Smooth muscle cell (in vitro differentiated cells): Measurements from ENCODE around the gene CGNL1. TPM values are rescaled to one million over a fixed set of nuclear protein-coding genes. Genes with fewer than 3 reads are reported as not detected.
A peak's percentile ranks its signal among the peaks of the same experiment; 100 is the strongest.

Source experiments
- DNase-seq: peaks from one replicate; lab custom pipeline; 2025; ENCODE audit not compliant: unreplicated experiment; lab: John Stamatoyannopoulos, UW
- H2AFZ ChIP-seq: fragments of 200-600 bp; sonication (generic); 2 replicates; pipeline ENCODE4 v1.6.0; 2016; ENCODE audit warnings: antibody characterized with exemption, low read depth, mild to moderate bottlenecking
- H3F3A ChIP-seq: fragments of 200-600 bp; sonication (generic); 2 replicates; pipeline ENCODE4 v1.6.0; 2017; ENCODE audit warnings: antibody characterized with exemption, low read depth
- H3K27ac ChIP-seq: fragments of 200-600 bp; sonication (generic); 2 replicates; pipeline ENCODE4 v1.5.1; 2016; ENCODE audit warnings: low read depth, mild to moderate bottlenecking
- H3K27me3 ChIP-seq: fragments of 200-600 bp; sonication (generic); 2 replicates; pipeline ENCODE4 v1.6.1; 2016; ENCODE audit warnings: low read depth, mild to moderate bottlenecking
- H3K36me3 ChIP-seq: fragments of 200-600 bp; sonication (generic); 2 replicates; pipeline ENCODE4 v1.5.1; 2016; ENCODE audit warnings: low read depth
- H3K4me1 ChIP-seq: fragments of 200-600 bp; sonication (generic); 2 replicates; pipeline ENCODE4 v1.5.1; 2016; ENCODE audit warnings: low read depth
- H3K4me2 ChIP-seq: fragments of 200-600 bp; sonication (generic); 2 replicates; pipeline ENCODE4 v1.6.0; 2016; ENCODE audit warnings: mild to moderate bottlenecking
- H3K4me3 ChIP-seq: fragments of 200-600 bp; sonication (generic); 2 replicates; pipeline ENCODE4 v1.5.1; 2016; ENCODE audit warnings: mild to moderate bottlenecking
- H3K79me2 ChIP-seq: fragments of 200-600 bp; sonication (generic); 2 replicates; pipeline ENCODE4 v1.6.0; 2016; ENCODE audit warnings: low read depth, mild to moderate bottlenecking
- H3K9ac ChIP-seq: fragments of 200-600 bp; sonication (generic); 2 replicates; pipeline ENCODE4 v1.6.0; 2016; ENCODE audit warnings: low read depth
- H3K9me3 ChIP-seq: fragments of 200-600 bp; sonication (generic); replicated peaks from 2 replicates; pipeline ENCODE4 v1.5.1; 2016; ENCODE audit warnings: low read depth
- H4K20me1 ChIP-seq: fragments of 200-600 bp; sonication (generic); 2 replicates; pipeline ENCODE4 v1.6.0; 2016; ENCODE audit warnings: low read depth
- WGBS: methylation state at CpG from one replicate; pipeline ENCODE4 v1.1.7; 2016; ENCODE audit warnings: low lambda C conversion rate; 5-methylcytosine and 5-hydroxymethylcytosine counted together
- polyA plus RNA-seq: library from polyadenylated mRNA; unstranded; fragments of >200 nt; fragmentation: Nextera tagmentation; extraction: Ambion mirVana; gene quantifications from 2 replicates; pipeline ENCODE4 v1.2.1, GENCODE V29; 2016
- total RNA-seq: library from RNA; depleted of rRNA; stranded (reverse); fragments of >200 nt; gene quantifications from 2 replicates; pipeline ENCODE4 v1.2.3, GENCODE V29; 2014
- TF ChIP-seq, protein P1 (sequence below): fragments of 200-600 bp; sonication (generic); IDR thresholded peaks from 2 replicates; pipeline ENCODE4 v1.5.1; 2017; ENCODE audit warnings: borderline replicate concordance, mild to moderate bottlenecking, antibody characterized with exemption; ENCODE audit not compliant: insufficient read depth, poor library complexity, severe bottlenecking

CGNL1 gene
- total and polyA plus RNA-seq, 2 experiments from 2014 or later = 4.2 to 9.5 TPM

DNA sequence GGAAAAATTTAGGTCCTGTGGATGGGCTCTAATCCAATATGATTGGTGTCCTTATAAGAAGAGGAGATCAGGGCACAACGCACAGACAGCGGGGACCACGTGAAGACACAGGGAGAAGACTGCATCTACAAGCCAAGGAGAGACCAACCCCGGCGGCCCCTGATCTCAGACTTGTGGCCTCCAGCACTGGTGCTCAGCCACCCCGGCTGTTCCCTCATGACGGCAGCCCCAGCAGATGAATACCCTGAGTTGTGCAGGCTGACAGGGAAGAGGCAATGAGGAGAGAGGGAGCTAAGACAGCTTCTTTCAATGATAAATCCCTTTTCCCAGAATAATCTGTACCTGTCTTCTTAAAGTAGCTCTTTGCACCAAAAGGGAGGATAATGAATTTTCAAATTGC is 33.3 kb upstream of the CGNL1 start:
- no peaks in the 10 kb centered on the region for H4K20me1 ChIP-seq
- H3K9ac ChIP-seq = no peak overlapping the region
- 86% methylated on average over 7 of the region's 7 CpGs for WGBS
- no peak overlapping the region for H3K4me3 ChIP-seq
- no peak for DNase-seq
- H3K9me3 ChIP-seq = no peaks in the 10 kb centered on the region
- H3K4me1 ChIP-seq = no peaks in the 10 kb centered on the region
- H3K79me2 ChIP-seq = no peaks in the 10 kb centered on the region
- H2AFZ ChIP-seq = no peak overlapping the region
- H3K4me2 ChIP-seq = no peak overlapping the region
- TF ChIP-seq, protein P1, sequence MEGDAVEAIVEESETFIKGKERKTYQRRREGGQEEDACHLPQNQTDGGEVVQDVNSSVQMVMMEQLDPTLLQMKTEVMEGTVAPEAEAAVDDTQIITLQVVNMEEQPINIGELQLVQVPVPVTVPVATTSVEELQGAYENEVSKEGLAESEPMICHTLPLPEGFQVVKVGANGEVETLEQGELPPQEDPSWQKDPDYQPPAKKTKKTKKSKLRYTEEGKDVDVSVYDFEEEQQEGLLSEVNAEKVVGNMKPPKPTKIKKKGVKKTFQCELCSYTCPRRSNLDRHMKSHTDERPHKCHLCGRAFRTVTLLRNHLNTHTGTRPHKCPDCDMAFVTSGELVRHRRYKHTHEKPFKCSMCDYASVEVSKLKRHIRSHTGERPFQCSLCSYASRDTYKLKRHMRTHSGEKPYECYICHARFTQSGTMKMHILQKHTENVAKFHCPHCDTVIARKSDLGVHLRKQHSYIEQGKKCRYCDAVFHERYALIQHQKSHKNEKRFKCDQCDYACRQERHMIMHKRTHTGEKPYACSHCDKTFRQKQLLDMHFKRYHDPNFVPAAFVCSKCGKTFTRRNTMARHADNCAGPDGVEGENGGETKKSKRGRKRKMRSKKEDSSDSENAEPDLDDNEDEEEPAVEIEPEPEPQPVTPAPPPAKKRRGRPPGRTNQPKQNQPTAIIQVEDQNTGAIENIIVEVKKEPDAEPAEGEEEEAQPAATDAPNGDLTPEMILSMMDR = no peak
- no peaks in the 10 kb centered on the region for H3K36me3 ChIP-seq
- no peaks in the 10 kb centered on the region for H3K27me3 ChIP-seq
- H3K27ac ChIP-seq = no peak overlapping the region
- H3F3A ChIP-seq = no peaks in the 10 kb centered on the region

DNA sequence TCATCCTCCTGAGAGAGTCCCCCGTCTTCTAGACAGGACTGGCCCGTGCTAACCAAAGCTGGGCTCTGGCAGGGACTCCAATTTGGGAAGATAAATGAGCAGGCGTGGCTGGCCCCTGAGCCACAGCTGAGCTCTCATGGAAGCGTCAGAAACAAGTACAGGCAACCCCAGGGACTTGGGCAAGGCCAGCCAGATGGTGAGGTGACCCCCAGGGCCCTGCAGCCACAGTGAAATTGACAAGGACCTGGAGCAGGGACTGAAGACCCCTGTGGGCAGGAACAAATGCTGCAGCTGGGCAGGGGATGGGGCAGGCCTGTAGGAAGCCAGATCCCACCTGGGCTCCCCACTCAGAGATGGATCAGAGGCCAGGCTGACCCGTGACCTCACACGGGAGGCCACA is 32.8 kb upstream of the CGNL1 start:
- Histone ChIP-seq H3K4me1 (no peaks in the 10 kb centered on the region), H3K27me3 (no peaks in the 10 kb centered on the region), H3K36me3 (no peaks in the 10 kb centered on the region), H4K20me1 (no peaks in the 10 kb centered on the region), H2AFZ (no peak overlapping the region), H3F3A (no peaks in the 10 kb centered on the region), H3K79me2 (no peaks in the 10 kb centered on the region), H3K4me2 (no peak overlapping the region), H3K9ac (no peak overlapping the region), H3K4me3 (no peak overlapping the region), H3K9me3 (no peaks in the 10 kb centered on the region), H3K27ac (no peak overlapping the region)
- WGBS = 83% methylated on average over 6 of the region's 6 CpGs
- no peak for DNase-seq
- TF ChIP-seq, protein P1 = no peak

DNA sequence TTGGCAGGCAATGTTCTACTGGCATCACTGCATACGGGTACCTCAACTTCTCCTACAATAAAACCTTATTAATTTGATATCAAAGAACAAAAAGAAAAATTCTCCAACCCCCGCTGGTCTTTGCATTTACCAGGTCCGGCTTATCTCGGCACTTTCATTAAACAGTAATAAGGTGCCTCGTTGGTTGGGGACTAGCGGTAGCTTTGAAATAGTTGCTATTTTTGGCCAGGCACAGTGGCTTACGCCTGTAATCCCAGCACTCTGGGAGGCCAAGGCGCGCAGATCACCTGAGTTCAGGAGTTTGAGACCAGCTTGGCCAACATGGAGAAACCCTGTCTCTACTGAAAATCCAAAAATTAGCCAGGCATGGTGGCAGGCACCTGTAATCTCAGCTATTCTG is 32.0 kb upstream of the CGNL1 start:
- no peak overlapping the region for H3K9ac ChIP-seq
- no peak for DNase-seq
- no peaks in the 10 kb centered on the region for H3K27me3 ChIP-seq
- WGBS = 92% methylated on average over 9 of the region's 9 CpGs
- TF ChIP-seq, protein P1 = no peak
- H3K4me2 ChIP-seq = no peak overlapping the region
- no peaks in the 10 kb centered on the region for H3K79me2 ChIP-seq
- no peaks in the 10 kb centered on the region for H3K4me1 ChIP-seq
- H3K4me3 ChIP-seq = no peak overlapping the region
- H4K20me1 ChIP-seq = no peaks in the 10 kb centered on the region
- H3F3A ChIP-seq = no peaks in the 10 kb centered on the region
- H3K36me3 ChIP-seq = no peaks in the 10 kb centered on the region
- H3K9me3 ChIP-seq = no peaks in the 10 kb centered on the region
- H2AFZ ChIP-seq = no peak overlapping the region
- no peak overlapping the region for H3K27ac ChIP-seq

DNA sequence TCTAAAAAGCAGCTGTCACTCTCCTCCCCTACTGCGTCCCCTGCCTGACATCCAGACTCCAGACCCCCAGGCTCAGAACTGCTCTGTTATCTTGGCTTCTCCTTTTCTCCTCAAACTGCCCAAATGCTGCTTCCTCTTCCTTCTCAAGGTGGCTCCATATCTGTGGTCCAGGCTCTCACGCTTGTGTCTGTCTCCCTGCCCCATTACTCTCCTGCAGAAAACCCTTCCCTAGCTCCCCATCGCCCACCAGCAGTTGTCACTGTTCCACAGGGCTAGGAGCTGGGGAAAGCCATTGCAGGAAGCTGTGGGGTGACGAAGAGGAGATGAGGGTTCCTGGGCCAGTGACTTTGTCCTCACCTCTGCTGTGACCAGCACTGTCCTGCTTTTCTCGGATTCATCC is 30.7 kb upstream of the CGNL1 start:
- H3K27me3 ChIP-seq = no peaks in the 10 kb centered on the region
- no peak overlapping the region for H3K9ac ChIP-seq
- no peak overlapping the region for H2AFZ ChIP-seq
- 72% methylated on average over 5 of the region's 5 CpGs for WGBS
- DNase-seq = no peak
- no peaks in the 10 kb centered on the region for H4K20me1 ChIP-seq
- no peaks in the 10 kb centered on the region for H3K79me2 ChIP-seq
- no peaks in the 10 kb centered on the region for H3F3A ChIP-seq
- no peak overlapping the region for H3K4me2 ChIP-seq
- no peaks in the 10 kb centered on the region for H3K9me3 ChIP-seq
- TF ChIP-seq, protein P1 = peak; percentile 33
- no peak overlapping the region for H3K4me3 ChIP-seq
- no peaks in the 10 kb centered on the region for H3K36me3 ChIP-seq
- no peaks in the 10 kb centered on the region for H3K4me1 ChIP-seq
- no peak overlapping the region for H3K27ac ChIP-seq
